HG03095 (cell line): ENCODE measurements around the gene IL27RA.

Experiments
- ATAC-seq: cut with Tn5 transposase; IDR thresholded peaks from one replicate; pipeline ENCODE4 v1.9.1; 2021; ENCODE audit warnings: moderate library complexity; ENCODE audit not compliant: unreplicated experiment

IL27RA gene

GRCh38 chr19:14056741-14057356 is 25.3 kb downstream of the IL27RA start:
- ATAC-seq, result no peak

- ATAC-seq, result no peak
Observed at GRCh38 chr19:14058182-14059092, 26.9 kb downstream of the IL27RA start.

DNA sequence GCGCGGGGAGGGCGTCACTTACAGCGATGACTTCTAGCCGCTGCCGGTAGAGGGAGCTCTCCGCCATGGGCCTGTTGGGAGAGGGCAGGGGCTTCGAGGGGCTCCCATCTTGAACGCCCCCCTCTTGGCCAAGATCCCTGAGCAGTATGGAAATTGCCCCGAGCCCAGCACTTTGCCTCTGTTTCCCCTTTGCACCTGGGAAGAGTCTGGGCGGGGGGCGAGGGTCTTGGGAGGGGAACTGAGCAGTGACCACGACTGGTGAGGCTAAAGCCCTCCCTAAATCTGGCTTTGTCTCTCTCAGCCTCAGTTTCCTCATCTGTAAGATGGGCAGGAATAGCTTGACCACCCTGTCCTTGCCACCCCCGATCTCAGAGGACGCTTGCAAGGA is 27.5 kb downstream of the IL27RA start:
- no peak for ATAC-seq

GRCh38 chr19:14059652-14060155 is 28.1 kb downstream of the IL27RA start:
- no peak for ATAC-seq

- ATAC-seq, result no peak
Observed at GRCh38 chr19:14061081-14061749, 29.7 kb downstream of the IL27RA start.

GRCh38 chr19:14061751-14062557 is 30.4 kb downstream of the IL27RA start, which contains the start of gene PALM3:
Gene PALM3 (minus strand): TSS chr19:14062076. CDS start chr19:14061980, 96 bp downstream.
- ATAC-seq, result no peak

DNA sequence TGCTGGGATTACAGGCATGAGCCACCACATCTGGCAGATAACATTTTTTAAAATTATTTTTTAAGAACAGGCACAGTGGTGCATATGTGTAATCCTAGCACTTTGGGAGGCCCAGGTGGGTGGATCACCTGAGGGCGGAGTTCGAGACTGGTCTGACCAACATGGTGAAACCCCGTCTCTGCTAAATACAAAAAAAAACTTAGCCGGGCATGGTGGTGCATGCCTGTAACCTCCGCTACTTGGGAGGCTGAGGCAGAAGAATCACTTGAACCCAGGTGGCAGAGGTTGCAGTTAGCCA is 30.9 kb downstream of the IL27RA start:
- no peak for ATAC-seq

DNA sequence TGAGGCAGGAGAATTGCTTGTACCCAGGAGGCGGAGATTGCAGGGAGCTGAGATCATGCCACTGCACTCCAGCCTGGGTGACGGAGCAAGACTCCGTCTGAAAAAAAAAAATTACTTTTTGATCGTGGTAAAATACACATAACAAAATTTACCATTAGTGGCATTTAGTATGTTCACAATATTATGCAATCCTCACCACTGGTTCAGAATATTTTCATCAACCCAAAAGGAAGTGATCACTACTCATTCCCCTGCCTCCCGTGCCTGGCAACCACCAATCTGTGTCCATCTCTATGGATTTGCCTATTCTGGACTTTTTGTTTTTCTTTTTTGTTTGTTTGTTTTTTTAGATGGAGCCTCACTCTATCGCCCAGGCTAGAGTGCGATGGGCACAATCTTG is 31.5 kb downstream of the IL27RA start:
- ATAC-seq, result no peak

GRCh38 chr19:14066134-14066533 is 34.6 kb downstream of the IL27RA start:
- no peak for ATAC-seq

DNA sequence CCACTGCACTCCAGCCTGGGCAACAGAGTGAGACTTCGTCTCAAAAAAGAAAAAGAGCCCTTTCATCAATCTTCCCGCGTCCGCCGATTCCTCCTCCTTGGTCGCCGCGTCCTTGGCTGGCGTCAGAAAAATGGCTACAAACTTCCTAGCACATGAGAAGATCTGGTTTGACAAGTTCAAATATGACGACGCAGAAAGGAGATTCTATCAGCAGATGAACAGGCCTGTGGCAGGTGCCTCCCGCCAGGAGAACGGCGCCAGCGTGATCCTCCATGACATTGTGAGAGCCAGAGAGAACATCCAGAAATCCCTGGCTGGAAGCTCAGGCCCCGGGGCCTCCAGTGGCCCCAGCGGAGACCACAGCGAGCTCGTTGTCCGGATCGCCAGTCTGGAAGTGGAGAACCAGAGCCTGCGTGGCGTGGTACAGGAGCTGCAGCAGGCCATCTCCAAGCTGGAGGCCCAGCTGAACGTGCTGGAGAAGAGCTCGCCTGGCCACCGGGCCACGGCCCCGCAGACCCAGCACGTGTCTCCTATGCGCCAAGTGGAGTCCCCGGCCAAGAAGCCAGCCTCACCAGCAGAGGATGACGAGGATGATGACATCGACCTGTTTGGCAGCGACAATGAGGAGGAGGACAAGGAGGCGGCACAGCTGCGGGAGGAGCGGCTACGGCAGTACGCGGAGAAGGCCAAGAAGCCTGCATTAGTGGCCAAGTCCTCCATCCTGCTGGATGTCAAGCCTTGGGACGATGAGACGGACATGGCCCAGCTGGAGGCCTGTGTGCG is 38.9 kb downstream of the IL27RA start:
- ATAC-seq, result no peak

DNA sequence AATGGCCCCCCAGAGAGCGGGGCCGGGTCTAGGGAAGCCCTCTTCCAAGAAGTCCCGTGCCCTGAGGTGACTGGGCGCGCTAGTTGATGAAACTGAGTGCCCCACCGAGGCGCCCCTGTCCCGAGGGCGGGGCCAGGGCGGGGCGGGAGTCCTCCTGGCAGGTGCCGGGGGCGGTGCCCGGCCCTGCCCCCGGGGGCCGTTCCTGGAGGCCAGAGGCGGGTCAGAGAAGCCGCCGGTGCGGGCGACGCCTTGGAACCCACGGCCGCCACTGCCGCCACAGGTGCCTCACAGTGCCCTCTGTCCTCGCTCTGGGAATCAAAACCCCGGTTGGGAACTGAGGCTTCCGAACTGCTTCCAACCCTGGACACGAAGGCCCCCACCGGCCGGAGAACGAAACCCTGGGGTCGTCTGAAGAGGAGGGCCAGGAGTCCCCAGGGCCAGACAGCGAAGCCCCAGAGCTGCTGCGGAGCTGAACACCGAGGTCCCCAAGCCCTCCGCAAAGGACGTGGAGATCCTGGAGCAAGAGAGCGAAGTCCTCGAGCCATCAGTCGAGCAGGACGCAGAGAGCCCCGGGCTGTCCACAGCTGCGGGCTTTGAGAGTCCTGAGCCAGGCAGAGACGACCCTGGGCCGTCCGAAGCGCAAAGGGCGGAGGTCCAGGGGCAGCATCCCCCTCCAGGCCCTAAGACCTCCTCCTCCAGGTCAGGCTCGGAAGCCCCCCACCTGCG is 41.1 kb downstream of the IL27RA start, which contains the start of gene MISP3:
Gene MISP3, plus strand, starts transcription at position 252 of the 726 bp plus-strand sequence. CDS start 524 bp downstream, outside the sequence.
- no peak for ATAC-seq

DNA sequence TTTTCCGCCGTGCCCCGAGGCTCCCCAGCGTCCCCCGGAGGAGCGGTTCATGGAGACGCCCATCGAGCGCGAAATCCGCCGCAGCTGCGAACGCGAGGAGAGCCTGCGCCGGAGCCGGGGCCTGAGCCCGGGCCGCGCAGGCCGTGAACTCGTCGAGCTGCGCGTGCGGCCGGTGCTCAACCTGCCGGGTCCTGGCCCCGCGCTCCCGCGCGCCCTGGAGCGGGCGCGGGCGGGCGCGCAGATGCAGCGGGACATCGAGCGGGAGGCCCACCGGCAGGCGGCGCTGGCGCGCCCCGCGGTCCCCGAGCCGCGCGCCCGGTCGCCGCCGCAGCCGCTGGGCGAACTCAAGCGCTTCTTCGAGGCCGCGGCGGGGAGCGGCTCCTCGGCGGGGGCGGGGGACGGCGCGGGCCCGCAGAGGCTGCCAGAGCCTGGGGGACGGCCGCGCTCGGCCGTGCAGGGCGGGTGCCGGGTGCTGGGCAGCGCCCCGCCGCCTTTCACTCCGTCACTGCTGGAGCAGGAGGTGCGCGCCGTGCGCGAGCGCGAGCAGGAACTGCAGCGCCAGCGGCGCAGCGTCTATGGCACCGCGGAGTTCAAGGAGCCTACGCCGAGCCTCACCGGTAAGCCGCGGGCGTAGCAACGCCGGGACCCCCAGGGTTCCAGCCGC is 41.8 kb downstream of the IL27RA start:
- no peak for ATAC-seq

- ATAC-seq, result no peak
Observed at GRCh38 chr19:14073925-14074838, 42.6 kb downstream of the IL27RA start.

DNA sequence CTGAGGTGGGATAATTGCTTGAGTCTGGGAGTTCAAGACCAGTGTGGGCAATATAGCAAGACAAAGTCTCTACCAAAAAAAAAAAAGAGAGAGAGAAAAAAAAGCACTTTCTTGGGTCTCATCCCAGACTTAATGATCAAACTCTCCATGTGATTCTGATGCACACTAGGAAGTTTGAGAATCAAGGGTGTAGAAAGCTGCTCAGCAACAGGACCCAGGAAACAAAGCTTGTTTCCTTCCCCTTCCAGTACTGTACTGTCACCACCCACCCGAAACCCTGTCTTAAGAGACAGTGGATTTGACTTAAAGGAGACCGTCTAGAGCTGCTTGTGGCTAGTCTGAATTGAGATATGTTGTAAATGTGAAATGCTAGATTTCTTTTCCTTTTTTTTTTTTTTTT is 46.8 kb downstream of the IL27RA start:
- ATAC-seq, result no peak

DNA sequence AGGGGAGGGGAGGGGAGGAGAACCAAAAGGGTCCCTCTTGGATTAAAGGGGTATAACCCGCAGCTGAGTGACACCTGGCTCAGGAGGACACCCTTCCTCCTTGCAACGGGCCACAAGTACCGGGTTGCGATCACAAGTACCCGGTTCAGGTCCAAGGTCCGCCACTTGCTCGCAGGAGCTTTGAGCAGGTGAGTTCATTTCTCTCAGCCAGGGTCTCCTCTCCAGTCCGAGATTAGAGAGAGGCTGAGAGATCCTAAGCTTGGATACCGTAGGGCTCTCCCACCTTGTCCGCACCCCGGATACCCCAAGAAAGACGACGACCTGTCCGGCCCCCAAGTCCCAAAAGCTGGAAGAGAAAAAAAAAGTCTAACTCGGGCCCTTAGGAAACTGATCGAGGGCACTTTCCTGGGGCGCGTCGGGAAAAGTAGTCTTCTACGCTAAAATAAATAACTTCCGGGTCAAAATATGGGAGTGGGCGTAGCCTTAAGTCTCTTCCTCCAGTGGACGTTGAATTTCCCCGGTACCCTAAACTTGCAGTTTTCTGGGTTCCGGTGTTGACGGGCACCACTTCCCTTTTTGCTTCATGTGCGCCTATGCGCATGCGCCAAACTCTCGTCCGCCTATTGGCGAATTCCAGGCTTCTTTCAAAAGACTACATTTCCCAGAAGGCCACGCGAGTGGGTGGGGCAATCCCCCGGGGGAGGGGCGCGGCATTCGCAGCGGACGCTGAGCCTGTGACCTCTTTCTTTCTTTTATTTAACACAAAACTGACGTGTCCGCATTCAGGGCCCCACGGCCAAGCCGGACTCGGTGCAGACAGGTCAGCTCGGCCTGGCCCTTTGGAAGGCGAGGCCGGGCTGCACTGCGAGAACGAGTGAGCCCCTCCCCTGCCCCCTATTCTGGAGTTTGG is 49.6 kb downstream of the IL27RA start:
- ATAC-seq, result peak; percentile 64

DNA sequence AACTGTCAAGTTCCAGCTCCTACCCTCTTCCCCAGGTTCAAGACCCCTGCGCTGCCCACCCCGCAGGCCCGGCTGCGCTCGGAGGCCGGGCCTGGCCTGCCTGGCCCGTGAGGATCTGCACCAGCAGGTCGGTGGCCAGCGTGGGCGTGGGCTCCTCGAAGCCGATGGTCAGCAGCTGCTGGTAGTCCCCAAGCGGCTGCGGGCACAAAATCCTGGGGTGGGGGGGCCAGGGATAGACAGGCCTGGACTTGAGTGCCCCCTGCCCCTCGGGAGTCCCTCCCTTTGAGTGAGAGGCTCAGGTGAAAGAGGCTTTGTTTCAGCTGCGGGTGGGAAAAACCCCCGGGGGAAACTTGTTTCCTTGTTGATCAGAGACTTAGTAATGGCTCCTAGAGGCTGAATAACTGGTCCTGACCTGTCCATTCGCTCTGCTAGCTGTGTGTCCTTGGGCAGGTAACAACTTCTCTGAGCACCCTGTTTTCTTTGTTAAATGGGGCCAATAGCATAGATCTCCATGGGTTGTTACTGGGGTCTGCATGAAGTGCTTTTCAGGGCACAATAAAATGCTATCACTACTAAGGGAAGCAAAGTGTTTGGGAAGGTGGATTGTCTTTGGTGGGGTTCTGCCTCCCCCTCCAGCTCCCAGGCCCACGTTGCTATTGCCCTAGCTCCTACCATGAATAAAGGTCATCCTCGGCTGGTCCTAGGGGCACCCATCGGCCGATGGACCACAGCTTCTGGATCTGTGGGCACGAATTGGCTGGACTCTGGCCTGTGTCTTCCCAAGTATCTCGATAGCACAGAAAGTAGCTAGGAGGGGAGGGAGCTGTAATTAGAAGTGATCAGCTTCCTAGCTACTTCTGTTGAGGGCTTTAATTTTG is 50.5 kb downstream of the IL27RA start:
- no peak for ATAC-seq
